ENCODE measurements around the gene LGI4. TPM values are rescaled to one million over a fixed set of nuclear protein-coding genes. Genes with fewer than 3 reads are reported as not detected.
A peak's percentile ranks its signal among the peaks of the same experiment; 100 is the strongest.

The LGI4 gene
- total and polyA plus RNA-seq, 11 donors = 2.2 to 15.1 (median 6.0) TPM

GRCh38 chr19:35118268-35119020 is 16.4 kb downstream of the LGI4 start:
- Histone ChIP-seq H3K36me3 (no peaks in the 10 kb centered on the region), H3K4me3 (no peak overlapping the region), H3K4me1 (peaks cover 0 to 41% (median 10%) of the 10 kb centered on the region in 12 donors), H3K27ac (peak overlapping the region in 2 of 12 donors; percentile 11), H3K27me3 (no peaks in the 10 kb centered on the region), H3K9me3 (no peaks in the 10 kb centered on the region)
- ATAC-seq = peak in 1 of 4 donors; percentile 9
- TF ChIP-seq POLR2A (IDR thresholded peaks at IDR 0.05) (no peak), CTCF (IDR thresholded peaks at IDR 0.05) (no peak)
- DNase-seq = no peak
- 78 to 86% (median 83%) methylated on average over 8 to 13 of the region's 13 CpGs for WGBS, 4 donors
- intact Hi-C loops (cut with DNase I) = no loop called here

GRCh38 chr19:35117799-35118198 is 17.1 kb downstream of the LGI4 start:
- TF ChIP-seq CTCF (IDR thresholded peaks at IDR 0.05) (no peak), POLR2A (IDR thresholded peaks at IDR 0.05) (no peak)
- Histone ChIP-seq H3K27me3 (no peaks in the 10 kb centered on the region), H3K27ac (no peak overlapping the region), H3K9me3 (no peaks in the 10 kb centered on the region), H3K36me3 (no peaks in the 10 kb centered on the region), H3K4me3 (no peak overlapping the region), H3K4me1 (peaks cover 0 to 35% (median 8%) of the 10 kb centered on the region in 12 donors)
- 71 to 81% (median 79%) methylated on average over 11 of the region's 11 CpGs for WGBS, 4 donors
- DNase-seq (no peak), ATAC-seq (no peak)
- intact Hi-C loops (cut with DNase I) = no loop called here

- DNase-seq (no peak), ATAC-seq (no peak)
- no peaks in the 10 kb centered on the region for H3K27me3 ChIP-seq
- H3K36me3 ChIP-seq = no peaks in the 10 kb centered on the region
- no peaks in the 10 kb centered on the region for H3K9me3 ChIP-seq
- TF ChIP-seq CTCF (IDR thresholded peaks at IDR 0.05) (no peak), POLR2A (IDR thresholded peaks at IDR 0.05) (no peak)
- peak overlapping the region in 1 of 12 donors; percentile 26 for H3K27ac ChIP-seq
- WGBS, 4 donors = 56 to 69% (median 60%) methylated on average over 5 to 8 of the region's 8 CpGs
- H3K4me3 ChIP-seq = peak overlapping the region in 1 of 12 donors; percentile 13
- intact Hi-C loops (cut with DNase I) = no loop called here
- peaks cover 0 to 32% (median 8%) of the 10 kb centered on the region in 12 donors for H3K4me1 ChIP-seq
Measured at GRCh38 chr19:35117116-35117515, 17.7 kb downstream of the LGI4 start.

- TF ChIP-seq POLR2A (IDR thresholded peaks at IDR 0.05) = no peak
- no peak for TF ChIP-seq CTCF (IDR thresholded peaks at IDR 0.05)
- WGBS, 4 donors = 83 to 92% (median 88%) methylated on average over 12 to 13 of the region's 13 CpGs
- Histone ChIP-seq H3K27me3 (no peaks in the 10 kb centered on the region), H3K27ac (peak overlapping the region in 1 of 12 donors; percentile 26), H3K36me3 (no peaks in the 10 kb centered on the region), H3K4me1 (peaks cover 0 to 32% (median 8%) of the 10 kb centered on the region in 12 donors), H3K4me3 (peak overlapping the region in 1 of 12 donors; percentile 13), H3K9me3 (no peaks in the 10 kb centered on the region)
- DNase-seq (no peak), ATAC-seq (no peak)
- intact Hi-C loops (cut with DNase I) = no loop called here
Measured at GRCh38 chr19:35116072-35116801, 18.6 kb downstream of the LGI4 start.
